ENCODE results near the gene DOCK9. TPM values are rescaled to one million over a fixed set of nuclear protein-coding genes. Genes with fewer than 3 reads are reported as not detected.
"Not testable (repeated sequence)": the region's sequence is repeated elsewhere in the genome, so short reads cannot be mapped to it uniquely, and the experiment has no call there.

Gene DOCK9
- total RNA-seq, 2 experiments from 2014 or later: 33.4 to 36.9 TPM

DNA sequence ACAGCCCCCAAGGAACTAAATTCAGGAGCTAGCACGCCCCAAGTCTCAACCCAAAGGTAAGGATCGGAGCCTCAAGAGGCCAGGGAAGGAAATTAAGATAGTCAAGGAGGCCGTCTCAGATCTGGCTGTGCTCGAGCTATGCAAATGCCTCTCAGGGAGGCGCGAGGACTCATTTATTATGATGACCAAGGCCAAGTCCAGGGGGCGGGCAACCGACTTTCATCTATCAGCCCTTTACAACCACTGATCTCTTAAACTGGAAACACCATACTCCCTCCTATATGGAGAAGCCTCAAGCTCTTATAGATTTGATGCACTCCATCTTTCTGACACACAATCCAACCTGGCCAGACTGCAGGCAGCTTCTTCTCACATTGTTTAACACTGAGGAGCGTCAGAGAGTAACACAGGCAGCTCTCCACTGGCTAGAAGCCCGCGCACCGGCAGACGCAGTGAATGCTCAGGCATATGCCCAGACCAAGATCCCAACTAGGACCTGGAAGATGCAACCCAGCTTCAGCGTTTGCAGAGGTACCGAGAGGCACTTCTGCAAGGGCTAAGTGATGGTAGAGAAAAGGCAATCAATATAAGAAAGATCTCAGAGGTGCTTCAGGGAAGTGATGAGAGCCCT, 215.8 kb downstream of the DOCK9 start:
- CTCF ChIA-PET: interaction anchor here (0.5 to 2.0 kb wide), 2 partner anchors 11 to 44 kb away, joined by 5 read pairs; no protein-coding TSS in a partner anchor
- no peak overlapping the region for H3K27ac Mint-ChIP-seq
- no peak overlapping the region for H3K4me3 Mint-ChIP-seq
- TF ChIP-seq, protein P1, sequence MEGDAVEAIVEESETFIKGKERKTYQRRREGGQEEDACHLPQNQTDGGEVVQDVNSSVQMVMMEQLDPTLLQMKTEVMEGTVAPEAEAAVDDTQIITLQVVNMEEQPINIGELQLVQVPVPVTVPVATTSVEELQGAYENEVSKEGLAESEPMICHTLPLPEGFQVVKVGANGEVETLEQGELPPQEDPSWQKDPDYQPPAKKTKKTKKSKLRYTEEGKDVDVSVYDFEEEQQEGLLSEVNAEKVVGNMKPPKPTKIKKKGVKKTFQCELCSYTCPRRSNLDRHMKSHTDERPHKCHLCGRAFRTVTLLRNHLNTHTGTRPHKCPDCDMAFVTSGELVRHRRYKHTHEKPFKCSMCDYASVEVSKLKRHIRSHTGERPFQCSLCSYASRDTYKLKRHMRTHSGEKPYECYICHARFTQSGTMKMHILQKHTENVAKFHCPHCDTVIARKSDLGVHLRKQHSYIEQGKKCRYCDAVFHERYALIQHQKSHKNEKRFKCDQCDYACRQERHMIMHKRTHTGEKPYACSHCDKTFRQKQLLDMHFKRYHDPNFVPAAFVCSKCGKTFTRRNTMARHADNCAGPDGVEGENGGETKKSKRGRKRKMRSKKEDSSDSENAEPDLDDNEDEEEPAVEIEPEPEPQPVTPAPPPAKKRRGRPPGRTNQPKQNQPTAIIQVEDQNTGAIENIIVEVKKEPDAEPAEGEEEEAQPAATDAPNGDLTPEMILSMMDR (IDR thresholded peaks at IDR 0.05): no peak
- POLR2A ChIA-PET: interaction anchor here (1.1 kb wide), 1 partner anchor 10 kb away, joined by 3 read pairs; the partner anchor contains the start of gene SLC15A1
- ATAC-seq (no peak), DNase-seq (no peak)
- no peaks in the 10 kb centered on the region for H3K4me1 Mint-ChIP-seq (ENCODE audit: low read depth)
- intact Hi-C loops (cut with micrococcal nuclease): no loop called here
- H3K27me3 Mint-ChIP-seq: peaks cover 5% of the 10 kb centered on the region
- H3K9me3 Mint-ChIP-seq: peaks cover 1% of the 10 kb centered on the region
- H3K36me3 Mint-ChIP-seq (ENCODE audit: low read depth): no peaks in the 10 kb centered on the region

GRCh38 chr13:98761126-98761985, 216.5 kb downstream of the DOCK9 start:
- TF ChIP-seq, protein P1 (IDR thresholded peaks at IDR 0.05): no peak
- ATAC-seq: no peak

GRCh38 chr13:98755729-98756128, 222.1 kb downstream of the DOCK9 start:
- peaks cover 49% of the 10 kb centered on the region for H3K27me3 Mint-ChIP-seq
- H3K27ac Mint-ChIP-seq: no peak overlapping the region
- H3K4me3 Mint-ChIP-seq: no peak overlapping the region
- POLR2A ChIA-PET: no interaction called here
- intact Hi-C loops (cut with micrococcal nuclease): no loop called here
- CTCF ChIA-PET: no interaction called here
- TF ChIP-seq, protein P1 (IDR thresholded peaks at IDR 0.05): no peak
- H3K4me1 Mint-ChIP-seq (ENCODE audit: low read depth): peaks cover 1% of the 10 kb centered on the region
- DNase-seq (no peak), ATAC-seq (no peak)
- H3K9me3 Mint-ChIP-seq: peaks cover 11% of the 10 kb centered on the region
- H3K36me3 Mint-ChIP-seq (ENCODE audit: low read depth): peaks cover 3% of the 10 kb centered on the region

More at GRCh38 chr13:98761126-98761985, 216.5 kb downstream of the DOCK9 start:
- intact Hi-C loops (cut with micrococcal nuclease): no loop called here
- ChIA-PET POLR2A (interaction anchor here (1.1 kb wide), 1 partner anchor 9 kb away, joined by 3 read pairs; the partner anchor contains the start of gene SLC15A1), CTCF (interaction anchor here (1.3 to 2.0 kb wide), 2 partner anchors 12 to 40 kb away, joined by 3 to 5 read pairs; no protein-coding TSS in a partner anchor)
- Mint-ChIP-seq H3K9me3 (peaks cover 1% of the 10 kb centered on the region), H3K4me1 (ENCODE audit: low read depth) (no peaks in the 10 kb centered on the region), H3K4me3 (no peak overlapping the region), H3K27ac (no peak overlapping the region), H3K27me3 (peaks cover 8% of the 10 kb centered on the region), H3K36me3 (ENCODE audit: low read depth) (no peaks in the 10 kb centered on the region)
- no peak for DNase-seq

GRCh38 chr13:98755116-98755515, 222.7 kb downstream of the DOCK9 start:
- TF ChIP-seq, protein P1 (IDR thresholded peaks at IDR 0.05): no peak
- peaks cover 50% of the 10 kb centered on the region for H3K27me3 Mint-ChIP-seq

DNA sequence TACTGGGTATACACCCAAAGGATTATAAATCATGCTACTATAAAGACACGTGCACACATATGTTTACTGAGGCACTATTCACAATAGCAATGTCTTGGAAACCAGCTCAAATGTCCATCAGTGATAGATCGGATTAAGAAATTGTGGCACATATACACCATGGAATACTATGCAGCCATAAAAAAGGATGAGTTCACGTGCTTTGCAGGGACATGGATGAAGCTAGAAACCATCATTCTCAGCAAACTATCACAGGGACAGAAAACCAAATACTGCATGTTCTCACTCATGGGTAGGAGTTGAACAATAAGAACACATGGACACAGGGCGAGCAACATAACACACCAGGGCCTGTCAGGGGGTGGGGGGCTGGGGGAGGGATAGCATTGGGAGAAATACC, 223.4 kb downstream of the DOCK9 start:
- CTCF ChIA-PET; H3K4me3 Mint-ChIP-seq; H3K9me3 Mint-ChIP-seq; H3K27ac Mint-ChIP-seq; ATAC-seq; intact Hi-C loops (cut with micrococcal nuclease); H3K4me1 Mint-ChIP-seq (ENCODE audit: low read depth); DNase-seq; H3K36me3 Mint-ChIP-seq (ENCODE audit: low read depth); POLR2A ChIA-PET: not testable (repeated sequence)
- peaks cover 50% of the 10 kb centered on the region for H3K27me3 Mint-ChIP-seq

More at GRCh38 chr13:98755116-98755515, 222.7 kb downstream of the DOCK9 start:
- peaks cover 3% of the 10 kb centered on the region for H3K36me3 Mint-ChIP-seq (ENCODE audit: low read depth)
- CTCF ChIA-PET: no interaction called here
- no peak for DNase-seq
- H3K9me3 Mint-ChIP-seq: peaks cover 9% of the 10 kb centered on the region
- no peak for ATAC-seq
- no peak overlapping the region for H3K4me3 Mint-ChIP-seq
- H3K27ac Mint-ChIP-seq: no peak overlapping the region
- peaks cover 1% of the 10 kb centered on the region for H3K4me1 Mint-ChIP-seq (ENCODE audit: low read depth)
- intact Hi-C loops (cut with micrococcal nuclease): no loop called here
- POLR2A ChIA-PET: no interaction called here

Data from activated CD8-positive, alpha-beta T cell treated with anti-CD3 and anti-CD28 coated beads for 36 hours (primary cell).